ENCODE results near the gene ZNF407.

DNA sequence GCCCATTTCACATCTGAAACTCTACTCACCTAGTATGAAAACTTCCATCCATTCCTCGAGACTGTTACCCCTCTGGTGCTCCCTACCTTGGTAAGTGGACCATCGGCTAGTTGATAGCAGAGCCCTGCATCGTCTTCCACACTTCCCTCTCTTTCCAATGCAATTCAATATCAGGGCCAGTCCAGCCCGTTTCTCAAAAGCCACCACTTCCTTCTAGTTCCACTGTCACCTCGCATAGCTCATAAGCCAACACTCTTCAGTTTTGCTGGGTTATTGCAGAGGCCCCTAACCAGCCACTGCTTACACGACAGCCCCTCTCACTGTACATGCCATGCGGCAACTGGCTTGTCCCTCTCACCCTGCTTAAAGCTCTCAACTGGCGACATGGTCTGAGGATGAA, 10.2 kb upstream of the ZNF407 start:
- TF ChIP-seq, protein P1, sequence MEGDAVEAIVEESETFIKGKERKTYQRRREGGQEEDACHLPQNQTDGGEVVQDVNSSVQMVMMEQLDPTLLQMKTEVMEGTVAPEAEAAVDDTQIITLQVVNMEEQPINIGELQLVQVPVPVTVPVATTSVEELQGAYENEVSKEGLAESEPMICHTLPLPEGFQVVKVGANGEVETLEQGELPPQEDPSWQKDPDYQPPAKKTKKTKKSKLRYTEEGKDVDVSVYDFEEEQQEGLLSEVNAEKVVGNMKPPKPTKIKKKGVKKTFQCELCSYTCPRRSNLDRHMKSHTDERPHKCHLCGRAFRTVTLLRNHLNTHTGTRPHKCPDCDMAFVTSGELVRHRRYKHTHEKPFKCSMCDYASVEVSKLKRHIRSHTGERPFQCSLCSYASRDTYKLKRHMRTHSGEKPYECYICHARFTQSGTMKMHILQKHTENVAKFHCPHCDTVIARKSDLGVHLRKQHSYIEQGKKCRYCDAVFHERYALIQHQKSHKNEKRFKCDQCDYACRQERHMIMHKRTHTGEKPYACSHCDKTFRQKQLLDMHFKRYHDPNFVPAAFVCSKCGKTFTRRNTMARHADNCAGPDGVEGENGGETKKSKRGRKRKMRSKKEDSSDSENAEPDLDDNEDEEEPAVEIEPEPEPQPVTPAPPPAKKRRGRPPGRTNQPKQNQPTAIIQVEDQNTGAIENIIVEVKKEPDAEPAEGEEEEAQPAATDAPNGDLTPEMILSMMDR (IDR thresholded peaks at IDR 0.05) = no peak
- no peak for TF ChIP-seq POLR2A (IDR thresholded peaks at IDR 0.05)

Measured in heart left ventricle (tissue), 13 donors.